NCI-H510A treated with DMSO at 0.1 percent for 48 hours (cell line): ENCODE data around the gene CAV1.
"Not testable (repeated sequence)": the region's sequence is repeated elsewhere in the genome, so short reads cannot be mapped to it uniquely, and the experiment has no call there.

Experiments
- DNase-seq: peaks from one replicate; lab custom pipeline; 2025; lab: John Stamatoyannopoulos, UW

The CAV1 gene, protein sequence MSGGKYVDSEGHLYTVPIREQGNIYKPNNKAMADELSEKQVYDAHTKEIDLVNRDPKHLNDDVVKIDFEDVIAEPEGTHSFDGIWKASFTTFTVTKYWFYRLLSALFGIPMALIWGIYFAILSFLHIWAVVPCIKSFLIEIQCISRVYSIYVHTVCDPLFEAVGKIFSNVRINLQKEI

GRCh38 chr7:116524609-116525297 is at the start of gene CAV1:
Gene CAV1, plus strand, starts transcription at chr7:116525036. Its CDS starts 27 bp downstream, at chr7:116525063.
- DNase-seq, result peak; percentile 6

GRCh38 chr7:116477625-116478024 is 47.2 kb upstream of the CAV1 start:
- DNase-seq, result no peak

- DNase-seq, result no peak
These were observed 46.0 kb upstream of the CAV1 start for GRCh38 chr7:116478834-116479233.

- DNase-seq, result no peak
These were observed 41.4 kb upstream of the CAV1 start for GRCh38 chr7:116483271-116483942.

DNA sequence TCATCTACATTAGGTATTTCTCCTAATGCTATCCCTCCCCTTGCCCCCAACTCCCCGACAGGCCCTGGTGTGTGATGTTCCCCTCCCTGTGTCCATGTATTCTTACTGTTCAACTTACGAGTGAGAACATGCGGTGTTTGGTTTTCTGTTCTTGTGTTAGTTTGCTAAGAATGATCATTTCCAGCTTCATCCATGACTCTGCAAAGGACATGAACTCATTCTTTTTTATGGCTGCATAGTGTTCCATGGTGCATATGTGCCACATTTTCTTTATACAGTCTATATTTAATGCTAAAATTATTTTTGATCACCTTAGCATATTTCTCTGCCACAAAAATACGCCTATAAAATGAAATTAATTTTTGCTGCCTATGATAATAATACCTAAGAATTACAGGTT is 40.4 kb upstream of the CAV1 start:
- DNase-seq, result not testable (repeated sequence)

DNA sequence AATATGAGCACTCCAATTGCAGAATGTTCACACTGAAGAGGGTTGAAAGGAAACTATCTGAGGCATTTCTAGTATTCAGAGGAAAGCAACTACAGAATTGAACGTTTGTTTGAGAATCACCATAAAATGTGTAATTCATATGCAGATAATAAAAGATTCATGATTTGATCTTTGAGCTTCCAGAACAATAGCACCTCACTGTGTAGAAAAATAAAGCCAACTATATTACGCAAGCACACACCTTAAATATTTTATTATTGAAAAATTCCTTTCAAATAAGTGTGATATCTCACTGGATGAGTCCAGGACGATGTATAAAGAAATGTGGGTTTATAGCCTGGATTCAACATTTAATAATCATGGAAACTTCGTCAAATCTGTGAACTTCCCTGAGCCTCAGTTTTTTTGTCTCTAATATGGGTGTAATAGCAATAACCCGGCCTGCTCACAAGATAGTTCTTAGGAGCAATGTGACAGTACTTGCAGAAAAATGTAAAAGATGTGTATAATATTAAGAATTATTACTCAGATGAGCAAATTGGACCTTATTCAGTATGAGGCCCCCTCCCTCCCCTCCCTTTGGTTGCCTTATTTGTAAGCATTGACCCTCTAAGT is 36.8 kb upstream of the CAV1 start:
- no peak for DNase-seq

- DNase-seq, result no peak
These were observed 34.5 kb upstream of the CAV1 start for GRCh38 chr7:116490351-116490750.

GRCh38 chr7:116491887-116492653 is 32.8 kb upstream of the CAV1 start:
- DNase-seq, result no peak

DNA sequence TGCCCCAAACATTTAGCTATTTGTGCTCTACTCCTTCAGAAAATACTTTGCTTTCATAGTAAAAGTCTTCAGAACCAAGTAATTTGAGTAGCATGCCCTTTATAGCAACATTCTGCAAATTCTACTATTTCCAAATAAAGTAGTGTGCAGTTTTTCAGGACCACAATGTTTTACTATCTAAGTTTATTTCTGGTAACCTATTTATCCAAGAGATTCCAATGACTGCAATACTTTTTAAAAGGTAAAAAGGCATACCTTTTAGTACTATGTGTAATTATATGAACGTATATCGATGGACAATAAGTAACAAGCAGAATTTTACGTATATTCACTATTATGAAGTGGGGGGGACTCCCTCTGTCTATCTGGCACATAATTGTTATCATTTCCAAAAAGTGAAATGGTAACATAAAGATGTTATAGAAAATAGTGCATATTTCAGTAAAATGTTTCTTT is 32.2 kb upstream of the CAV1 start:
- no peak for DNase-seq

GRCh38 chr7:116493449-116493848 is 31.4 kb upstream of the CAV1 start:
- no peak for DNase-seq

GRCh38 chr7:116494472-116494871 is 30.4 kb upstream of the CAV1 start:
- DNase-seq, result no peak

DNA sequence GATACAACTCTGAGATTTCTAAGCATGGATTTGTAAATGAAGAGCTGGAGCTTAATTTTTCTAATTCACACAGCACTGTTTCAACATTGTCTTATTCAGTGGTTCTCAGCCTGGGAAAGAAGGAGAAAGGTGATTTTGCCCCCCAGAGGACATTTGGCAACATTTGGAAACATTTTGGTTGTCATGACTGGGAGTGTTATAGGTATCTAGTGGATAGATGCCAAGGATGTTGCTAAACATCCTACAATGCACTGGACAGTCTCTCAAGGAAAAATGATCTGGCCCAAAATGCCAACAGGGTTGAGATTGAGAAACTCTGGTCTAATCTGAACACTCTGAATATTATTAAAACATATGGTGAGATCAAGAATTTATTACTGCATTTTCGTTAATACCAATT is 29.1 kb upstream of the CAV1 start:
- no peak for DNase-seq

GRCh38 chr7:116496653-116497052 is 28.2 kb upstream of the CAV1 start:
- DNase-seq, result no peak

GRCh38 chr7:116497708-116498107 is 27.1 kb upstream of the CAV1 start:
- no peak for DNase-seq

GRCh38 chr7:116499168-116500077 is 25.4 kb upstream of the CAV1 start, which contains the start of gene CAV2:
Gene CAV2, plus strand, starts transcription at chr7:116499738. Its CDS starts 44 bp downstream, at chr7:116499782.
- peak; percentile 29 for DNase-seq

GRCh38 chr7:116500078-116500853 is 24.6 kb upstream of the CAV1 start:
- DNase-seq, result no peak

DNA sequence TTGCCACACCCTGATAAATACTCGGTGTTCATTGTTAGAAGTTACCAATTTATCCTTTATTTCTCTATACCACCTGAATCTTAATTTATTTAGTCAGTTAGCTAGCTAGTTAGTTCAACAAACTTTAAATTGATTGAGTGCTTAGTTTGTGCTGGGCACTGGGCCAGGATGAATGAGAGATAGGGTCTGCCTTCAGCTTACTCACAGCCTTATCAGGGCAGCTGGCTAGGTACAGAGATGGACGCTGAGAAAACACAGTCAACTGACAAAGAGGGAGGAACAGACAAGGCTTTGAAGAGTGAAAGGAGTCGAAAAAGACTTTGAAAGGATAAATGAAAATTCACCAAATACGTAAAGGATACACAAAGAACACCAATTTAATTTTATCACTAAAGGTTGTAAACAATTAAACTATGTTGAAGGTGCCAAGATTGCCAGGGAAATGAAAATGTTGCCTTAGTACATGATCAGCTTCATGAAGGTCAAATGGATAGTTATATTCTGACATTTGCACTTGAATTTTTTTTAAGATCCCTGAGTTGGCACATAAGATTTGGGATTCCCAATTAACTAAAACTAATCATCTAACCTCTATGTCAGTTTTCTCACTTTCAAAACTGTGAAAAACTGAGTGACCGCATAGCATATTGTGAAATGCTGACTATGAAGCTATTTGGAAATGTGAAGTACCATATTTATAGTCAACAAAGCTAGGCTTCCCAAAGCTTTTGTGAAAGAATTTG is 23.2 kb upstream of the CAV1 start:
- DNase-seq, result no peak

DNA sequence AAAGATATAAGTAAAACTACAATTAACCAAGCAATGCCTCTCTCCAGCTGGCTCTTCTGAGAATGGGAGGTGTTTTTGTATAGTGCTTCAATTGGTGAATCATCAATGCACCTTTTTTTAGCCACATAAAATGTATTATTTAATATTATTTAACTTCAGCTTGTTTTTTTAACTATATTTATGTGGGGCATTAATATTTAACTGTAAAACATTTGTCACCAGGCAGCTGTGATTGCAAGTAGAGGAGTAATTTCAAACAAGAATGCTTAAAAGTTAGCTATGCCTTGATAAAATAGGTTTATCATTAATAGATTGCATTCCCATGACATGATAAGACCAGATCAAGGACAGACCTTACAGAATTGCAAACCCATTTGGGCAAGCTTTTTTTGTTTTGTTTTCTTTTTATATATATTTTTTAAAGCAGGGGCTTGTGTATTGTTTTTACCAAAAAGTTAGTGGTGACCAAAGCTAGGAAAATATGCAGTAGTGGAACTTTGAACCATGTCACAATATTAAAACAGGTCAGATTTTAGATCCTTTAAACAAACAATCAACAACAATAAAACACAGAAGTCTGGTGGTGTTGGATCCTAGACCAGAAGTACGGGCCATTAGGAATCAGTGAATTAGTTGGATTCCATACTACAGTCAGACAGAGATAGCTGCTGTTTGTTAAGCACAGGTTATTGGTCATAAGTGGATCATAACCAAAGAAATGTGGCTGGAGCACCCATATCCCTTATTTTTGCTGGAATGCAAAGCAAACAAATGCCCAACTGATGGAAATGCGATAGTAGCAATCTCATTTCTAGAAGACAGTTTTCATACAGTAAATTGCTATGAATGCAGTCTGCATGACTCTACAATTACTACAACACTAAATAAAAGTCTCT is 22.4 kb upstream of the CAV1 start:
- no peak for DNase-seq
